ENCODE results near the gene C4orf36. TPM values are rescaled to one million over a fixed set of nuclear protein-coding genes. Genes with fewer than 3 reads are reported as not detected.
A peak's percentile ranks its signal among the peaks of the same experiment; 100 is the strongest.
"Not testable (repeated sequence)": the region's sequence is repeated elsewhere in the genome, so short reads cannot be mapped to it uniquely, and the experiment has no call there.

C4orf36 gene
- total RNA-seq, 2 experiments from 2014 or later: 0.61 TPM; not detected in 1

DNA sequence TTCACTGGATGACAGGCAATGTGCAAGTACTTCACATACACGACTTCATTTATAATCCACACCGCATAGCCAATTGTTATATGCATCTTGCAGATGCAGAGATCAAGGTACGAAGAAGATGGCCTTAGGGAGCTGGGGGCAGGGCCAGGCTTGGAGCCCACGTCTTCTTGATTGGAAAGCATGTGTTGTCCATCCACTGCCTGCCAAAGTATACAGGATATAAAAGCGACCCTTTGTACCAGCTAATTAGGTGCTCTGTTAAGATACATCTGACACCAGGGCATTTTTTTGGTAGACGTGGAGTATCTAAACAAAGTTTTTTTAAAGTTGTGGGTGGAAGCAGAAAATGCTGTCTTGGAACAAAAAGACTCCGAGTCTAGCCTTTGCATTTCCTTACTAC, 1.4 kb downstream of the C4orf36 start:
- ChIA-PET POLR2A (no interaction called here), CTCF (interaction anchor here (0.6 to 1.4 kb wide), 3 partner anchors 391 to 396 kb away, joined by 3 to 5 read pairs (median 3); no protein-coding TSS in a partner anchor)
- intact Hi-C loops (cut with micrococcal nuclease): loop anchor here (5.0 kb wide), 1 partner anchor 293 kb away; no protein-coding TSS in a partner anchor
- Mint-ChIP-seq H3K27me3 (peaks cover 20% of the 10 kb centered on the region), H3K4me3 (peak overlapping the region; percentile 73), H3K4me1 (ENCODE audit: low read depth) (no peaks in the 10 kb centered on the region), H3K27ac (no peak overlapping the region), H3K36me3 (no peaks in the 10 kb centered on the region), H3K9me3 (no peaks in the 10 kb centered on the region)
- no peak for DNase-seq

DNA sequence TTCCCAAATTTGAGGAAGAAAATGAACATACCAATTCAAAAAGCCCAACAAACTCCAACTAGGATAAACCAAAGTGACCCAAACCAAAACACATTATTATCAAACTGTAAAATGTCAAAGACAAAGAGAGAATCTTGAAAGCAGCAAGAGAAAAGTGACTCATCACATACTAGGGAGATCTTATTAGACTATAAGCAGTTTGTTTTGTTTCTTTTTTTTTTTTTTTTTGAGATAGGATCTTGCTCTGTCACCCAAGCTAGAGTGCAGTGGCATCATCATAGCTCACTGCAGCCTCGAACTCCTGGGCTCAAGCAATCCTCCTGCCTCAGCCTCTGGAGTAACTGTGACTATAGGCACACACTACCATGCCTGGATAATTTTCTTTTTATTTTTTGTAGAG, 12.6 kb downstream of the C4orf36 start:
- intact Hi-C loops (cut with micrococcal nuclease): no loop called here
- no peak overlapping the region for H3K4me3 Mint-ChIP-seq
- H3K27ac Mint-ChIP-seq: no peak overlapping the region
- peaks cover 5% of the 10 kb centered on the region for H3K36me3 Mint-ChIP-seq
- H3K27me3 Mint-ChIP-seq: no peaks in the 10 kb centered on the region
- CTCF ChIA-PET: interaction anchor here (1.2 to 1.4 kb wide), 2 partner anchors 9 to 13 kb away, joined by 3 read pairs; no protein-coding TSS in a partner anchor
- H3K4me1 Mint-ChIP-seq (ENCODE audit: low read depth): no peaks in the 10 kb centered on the region
- peaks cover 17% of the 10 kb centered on the region for H3K9me3 Mint-ChIP-seq
- DNase-seq: no peak
- POLR2A ChIA-PET: no interaction called here

DNA sequence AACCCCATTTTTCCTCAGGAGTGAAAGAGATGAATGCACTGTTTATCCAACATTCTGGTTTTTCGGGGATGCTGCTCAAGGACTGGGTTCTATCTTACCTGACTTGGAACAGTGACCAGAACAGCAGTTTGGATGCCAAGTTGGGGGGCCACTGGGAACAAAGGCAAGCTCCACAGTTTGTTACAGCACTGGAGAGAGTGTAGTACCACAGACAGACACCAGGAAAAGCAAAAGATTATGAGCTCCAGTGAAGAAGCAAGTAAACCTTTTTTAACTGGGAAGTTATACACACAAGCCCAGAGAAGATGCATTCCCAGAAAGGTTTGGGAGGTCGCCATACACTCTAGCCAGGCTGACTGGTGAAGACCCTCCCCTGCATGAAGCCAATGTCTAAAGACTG, 13.6 kb downstream of the C4orf36 start:
- DNase-seq: no peak
- H3K9me3 Mint-ChIP-seq: peaks cover 17% of the 10 kb centered on the region
- CTCF ChIA-PET: interaction anchor here (0.9 to 1.4 kb wide), 3 partner anchors 10 to 379 kb away, joined by 3 to 5 read pairs (median 3); no protein-coding TSS in a partner anchor
- H3K36me3 Mint-ChIP-seq: peaks cover 5% of the 10 kb centered on the region
- intact Hi-C loops (cut with micrococcal nuclease): no loop called here
- H3K27ac Mint-ChIP-seq: no peak overlapping the region
- no peak overlapping the region for H3K4me3 Mint-ChIP-seq
- no peaks in the 10 kb centered on the region for H3K4me1 Mint-ChIP-seq (ENCODE audit: low read depth)
- POLR2A ChIA-PET: no interaction called here
- no peaks in the 10 kb centered on the region for H3K27me3 Mint-ChIP-seq

DNA sequence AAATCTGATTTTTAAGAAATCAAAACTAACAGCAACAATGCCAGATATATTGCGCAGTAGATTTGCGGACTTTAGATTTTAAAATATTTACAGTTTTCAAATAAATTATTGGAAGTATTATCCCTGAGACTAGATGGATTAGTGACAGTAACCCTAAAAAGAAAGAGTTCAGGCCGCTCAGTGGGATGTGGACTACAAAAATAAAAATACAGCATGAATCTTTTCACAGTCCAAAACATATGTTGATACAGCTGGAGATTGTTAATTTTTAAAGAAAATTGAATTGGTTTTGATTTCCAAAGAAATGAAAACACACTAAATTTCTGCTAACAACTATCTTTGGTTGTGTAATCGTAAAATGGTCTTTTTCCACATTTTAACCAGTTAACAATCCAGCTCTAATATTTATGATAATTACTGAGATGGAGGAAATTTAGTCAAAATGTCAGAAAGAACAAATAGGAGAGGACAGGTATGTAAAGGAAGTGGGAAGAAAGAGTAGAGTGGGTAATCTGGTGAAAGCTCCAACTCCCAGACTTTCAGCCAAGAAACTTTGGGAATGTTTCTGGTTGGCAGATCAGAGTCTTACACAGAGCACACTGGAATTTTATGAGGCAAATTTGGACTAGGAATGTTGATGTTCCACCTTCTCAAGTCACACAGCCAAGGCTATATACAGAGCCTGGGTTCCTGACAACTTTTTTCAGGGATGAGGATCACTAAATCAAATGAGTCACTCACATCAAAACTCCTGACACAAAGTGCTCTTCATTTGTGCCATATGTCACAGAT, 15.1 kb downstream of the C4orf36 start:
- Mint-ChIP-seq H3K36me3 (peaks cover 5% of the 10 kb centered on the region), H3K9me3 (peaks cover 17% of the 10 kb centered on the region), H3K27ac (no peak overlapping the region), H3K4me3 (no peak overlapping the region), H3K27me3 (no peaks in the 10 kb centered on the region), H3K4me1 (ENCODE audit: low read depth) (no peaks in the 10 kb centered on the region)
- ChIA-PET POLR2A (interaction anchor here (0.5 kb wide), 1 partner anchor 47 kb away, joined by 3 read pairs; no protein-coding TSS in a partner anchor), CTCF (no interaction called here)
- no peak for DNase-seq
- intact Hi-C loops (cut with micrococcal nuclease): no loop called here

DNA sequence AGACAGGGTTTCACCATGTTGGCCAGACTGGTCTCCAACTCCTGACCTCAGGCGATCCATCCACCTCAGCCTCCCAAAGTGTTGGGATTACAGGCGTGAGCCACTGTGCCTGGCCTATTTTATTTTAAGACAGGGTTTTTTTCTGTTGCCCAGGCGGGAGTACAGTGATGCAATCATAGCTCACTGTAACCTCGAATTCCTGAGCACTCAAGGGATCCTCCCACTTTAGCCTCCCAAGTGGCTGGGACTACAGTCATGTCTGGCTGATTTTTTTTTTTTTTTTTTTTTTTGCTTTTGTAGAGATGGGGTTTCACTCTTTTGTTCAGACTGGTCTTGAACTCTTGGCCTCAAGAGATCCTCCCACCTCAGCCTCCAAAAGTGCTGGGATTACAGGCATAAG, 16.8 kb downstream of the C4orf36 start:
- H3K27ac Mint-ChIP-seq; DNase-seq; H3K4me1 Mint-ChIP-seq (ENCODE audit: low read depth); H3K4me3 Mint-ChIP-seq; CTCF ChIA-PET; intact Hi-C loops (cut with micrococcal nuclease); H3K27me3 Mint-ChIP-seq; POLR2A ChIA-PET; H3K36me3 Mint-ChIP-seq: not testable (repeated sequence)
- peaks cover 17% of the 10 kb centered on the region for H3K9me3 Mint-ChIP-seq

DNA sequence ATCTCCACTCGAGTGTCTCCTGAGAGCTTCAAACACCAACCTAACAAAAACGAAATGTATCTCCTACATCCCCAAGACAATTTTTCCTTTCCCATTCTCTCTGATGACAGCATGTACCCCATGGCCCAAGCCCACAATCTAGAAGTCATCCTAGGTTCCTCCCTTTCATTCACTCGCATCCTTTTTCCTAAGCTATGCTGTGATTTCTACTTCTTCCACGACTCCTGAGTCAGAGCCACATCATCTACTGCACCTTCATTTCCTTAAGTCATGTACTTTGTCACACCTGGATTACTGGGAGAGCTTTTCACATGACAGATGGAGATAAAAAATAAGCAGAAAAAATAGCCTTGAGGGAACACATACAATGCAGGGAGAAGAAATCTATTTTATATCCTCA, 20.1 kb downstream of the C4orf36 start:
- intact Hi-C loops (cut with micrococcal nuclease): no loop called here
- CTCF ChIA-PET: no interaction called here
- DNase-seq: no peak
- POLR2A ChIA-PET: no interaction called here
- Mint-ChIP-seq H3K9me3 (peaks cover 4% of the 10 kb centered on the region), H3K36me3 (no peaks in the 10 kb centered on the region), H3K4me1 (ENCODE audit: low read depth) (no peaks in the 10 kb centered on the region), H3K4me3 (no peak overlapping the region), H3K27ac (no peak overlapping the region), H3K27me3 (no peaks in the 10 kb centered on the region)

DNA sequence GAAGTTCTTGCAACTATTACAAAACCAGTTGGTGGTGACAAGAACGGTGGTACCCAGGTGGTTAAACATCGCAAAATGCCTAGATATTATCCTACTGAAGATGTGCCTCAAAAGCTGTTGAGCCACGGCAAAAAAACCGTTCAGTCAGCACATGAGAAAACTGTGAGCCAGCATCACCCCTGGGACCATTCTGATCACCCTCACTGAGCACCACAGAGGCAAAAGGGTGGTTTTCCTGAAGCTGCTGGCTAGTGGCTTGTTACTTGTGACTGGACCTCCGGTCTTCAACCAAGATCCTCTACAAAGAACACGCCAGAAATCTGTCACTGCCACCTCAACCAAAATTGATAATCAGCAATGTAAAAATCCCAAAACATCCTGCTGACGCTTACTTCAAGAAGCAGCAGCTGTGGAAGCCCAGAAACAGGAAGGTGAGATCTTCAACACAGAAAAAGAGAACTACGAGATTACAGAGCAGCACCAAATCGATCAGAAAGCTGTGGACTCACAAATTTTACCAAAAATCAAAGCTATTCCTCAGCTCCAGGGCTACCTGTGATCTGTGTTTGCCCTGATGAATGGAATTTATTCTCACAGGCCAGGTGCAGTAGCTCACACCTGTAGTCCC, 21.7 kb downstream of the C4orf36 start:
- Mint-ChIP-seq H3K27ac (no peak overlapping the region), H3K4me1 (ENCODE audit: low read depth) (no peaks in the 10 kb centered on the region), H3K9me3 (peaks cover 4% of the 10 kb centered on the region), H3K36me3 (no peaks in the 10 kb centered on the region), H3K27me3 (no peaks in the 10 kb centered on the region), H3K4me3 (no peak overlapping the region)
- ChIA-PET POLR2A (no interaction called here), CTCF (no interaction called here)
- no peak for DNase-seq
- intact Hi-C loops (cut with micrococcal nuclease): no loop called here

DNA sequence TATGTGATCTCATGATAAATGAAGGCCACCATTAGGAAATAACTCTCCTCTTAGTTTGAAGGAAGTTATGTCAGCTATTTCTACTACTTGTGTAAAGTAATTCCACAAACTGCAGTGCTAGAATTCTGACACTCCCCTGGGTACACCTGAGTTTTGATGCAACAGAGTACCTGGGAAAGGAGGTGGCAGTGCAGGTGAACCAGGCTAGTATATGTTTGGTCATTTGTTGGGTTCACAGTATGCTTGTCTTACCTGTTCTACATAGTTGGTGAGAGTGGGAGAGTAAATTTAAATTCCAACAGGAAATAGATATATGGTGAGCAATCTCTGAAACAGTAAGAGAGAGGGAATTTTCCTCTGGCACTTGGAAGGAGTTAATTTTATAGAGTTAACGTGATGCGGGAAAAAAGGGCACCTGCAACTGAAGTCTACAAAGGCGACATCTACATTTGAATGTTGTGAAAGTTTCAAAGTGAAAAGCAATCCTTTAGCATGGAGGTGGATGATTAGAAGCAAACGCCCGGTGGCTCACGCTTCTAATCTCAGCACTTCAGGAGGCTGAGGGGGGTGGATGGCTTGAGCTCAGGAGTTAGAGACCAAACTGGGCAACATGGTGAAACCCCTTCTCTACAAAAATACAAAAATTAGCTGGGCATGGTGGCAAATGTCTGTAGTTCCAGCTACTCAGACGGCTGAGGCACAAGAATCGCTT, 34.7 kb downstream of the C4orf36 start:
- CTCF ChIA-PET: no interaction called here
- intact Hi-C loops (cut with micrococcal nuclease): no loop called here
- H3K27ac Mint-ChIP-seq: no peak overlapping the region
- no peaks in the 10 kb centered on the region for H3K36me3 Mint-ChIP-seq
- H3K9me3 Mint-ChIP-seq: no peaks in the 10 kb centered on the region
- H3K27me3 Mint-ChIP-seq: no peaks in the 10 kb centered on the region
- no peaks in the 10 kb centered on the region for H3K4me1 Mint-ChIP-seq (ENCODE audit: low read depth)
- POLR2A ChIA-PET: no interaction called here
- DNase-seq: no peak
- H3K4me3 Mint-ChIP-seq: no peak overlapping the region

DNA sequence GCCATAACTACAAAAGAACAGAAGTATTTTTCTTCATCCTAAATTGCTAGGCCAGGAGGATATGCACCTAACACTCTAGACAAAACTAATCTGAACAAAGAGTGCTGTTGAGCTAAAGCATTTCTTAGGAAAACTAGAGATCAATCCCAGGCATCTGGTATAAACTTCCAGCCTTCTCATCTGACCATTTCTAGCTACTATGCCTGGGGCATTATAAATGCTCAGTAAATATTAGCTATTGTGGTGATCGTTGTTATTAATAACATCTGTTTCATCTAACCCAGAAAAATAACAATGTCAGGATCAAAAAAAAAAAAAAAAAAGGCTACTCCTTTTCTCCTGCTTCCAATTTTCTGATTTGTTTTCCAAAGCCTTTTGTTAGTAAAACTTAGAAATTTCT, 35.3 kb downstream of the C4orf36 start:
- CTCF ChIA-PET: no interaction called here
- DNase-seq: no peak
- intact Hi-C loops (cut with micrococcal nuclease): no loop called here
- Mint-ChIP-seq H3K9me3 (no peaks in the 10 kb centered on the region), H3K4me1 (ENCODE audit: low read depth) (no peaks in the 10 kb centered on the region), H3K27me3 (no peaks in the 10 kb centered on the region), H3K36me3 (no peaks in the 10 kb centered on the region), H3K27ac (no peak overlapping the region), H3K4me3 (no peak overlapping the region)
- POLR2A ChIA-PET: no interaction called here

DNA sequence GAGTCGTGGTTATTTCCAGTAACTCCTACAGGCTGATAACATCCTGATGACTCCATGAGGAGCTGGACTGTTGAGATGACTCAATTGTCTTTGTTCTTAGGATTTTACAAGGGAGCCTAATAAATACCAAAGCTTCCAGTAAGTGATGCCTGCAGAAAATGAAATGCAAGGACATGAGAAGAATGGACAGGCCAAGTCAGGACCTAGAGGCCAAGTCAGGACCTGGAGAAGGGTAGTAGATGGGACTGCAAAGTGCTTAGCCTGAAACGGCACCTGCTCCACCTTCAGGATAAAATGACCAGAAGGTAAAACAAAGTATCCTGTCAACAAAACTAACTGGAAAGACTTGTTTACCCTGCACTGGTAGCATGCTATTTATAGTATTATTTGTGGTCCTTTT, 36.6 kb downstream of the C4orf36 start:
- no peak for DNase-seq
- intact Hi-C loops (cut with micrococcal nuclease): no loop called here
- Mint-ChIP-seq H3K27me3 (no peaks in the 10 kb centered on the region), H3K36me3 (no peaks in the 10 kb centered on the region), H3K4me3 (no peak overlapping the region), H3K4me1 (ENCODE audit: low read depth) (no peaks in the 10 kb centered on the region), H3K9me3 (no peaks in the 10 kb centered on the region), H3K27ac (no peak overlapping the region)
- CTCF ChIA-PET: interaction anchor here (2.1 kb wide), 1 partner anchor 360 kb away, joined by 8 read pairs; no protein-coding TSS in a partner anchor
- POLR2A ChIA-PET: no interaction called here

DNA sequence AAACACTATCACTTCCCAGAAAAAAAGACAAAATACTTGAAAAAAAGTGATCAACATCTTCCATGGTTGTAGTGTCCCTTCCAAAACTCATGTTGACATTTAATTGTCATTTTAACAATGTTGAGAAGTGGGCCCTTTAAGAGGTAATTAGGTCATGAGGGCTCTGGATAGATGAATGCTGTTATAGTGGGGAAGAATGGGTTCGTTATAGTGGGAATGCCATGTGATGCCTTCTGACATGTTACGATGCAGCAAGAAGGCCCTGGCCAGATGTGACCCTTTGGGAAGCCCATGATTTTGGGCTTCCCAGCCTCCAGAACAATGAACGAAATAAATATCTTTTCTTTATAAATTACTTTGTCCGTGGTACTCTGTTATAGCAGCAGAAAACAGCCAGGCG, 39.0 kb downstream of the C4orf36 start:
- H3K27ac Mint-ChIP-seq: no peak overlapping the region
- H3K36me3 Mint-ChIP-seq: no peaks in the 10 kb centered on the region
- ChIA-PET CTCF (no interaction called here), POLR2A (no interaction called here)
- H3K4me3 Mint-ChIP-seq: no peak overlapping the region
- no peaks in the 10 kb centered on the region for H3K9me3 Mint-ChIP-seq
- intact Hi-C loops (cut with micrococcal nuclease): no loop called here
- DNase-seq: no peak
- H3K4me1 Mint-ChIP-seq (ENCODE audit: low read depth): no peaks in the 10 kb centered on the region
- peaks cover 3% of the 10 kb centered on the region for H3K27me3 Mint-ChIP-seq

DNA sequence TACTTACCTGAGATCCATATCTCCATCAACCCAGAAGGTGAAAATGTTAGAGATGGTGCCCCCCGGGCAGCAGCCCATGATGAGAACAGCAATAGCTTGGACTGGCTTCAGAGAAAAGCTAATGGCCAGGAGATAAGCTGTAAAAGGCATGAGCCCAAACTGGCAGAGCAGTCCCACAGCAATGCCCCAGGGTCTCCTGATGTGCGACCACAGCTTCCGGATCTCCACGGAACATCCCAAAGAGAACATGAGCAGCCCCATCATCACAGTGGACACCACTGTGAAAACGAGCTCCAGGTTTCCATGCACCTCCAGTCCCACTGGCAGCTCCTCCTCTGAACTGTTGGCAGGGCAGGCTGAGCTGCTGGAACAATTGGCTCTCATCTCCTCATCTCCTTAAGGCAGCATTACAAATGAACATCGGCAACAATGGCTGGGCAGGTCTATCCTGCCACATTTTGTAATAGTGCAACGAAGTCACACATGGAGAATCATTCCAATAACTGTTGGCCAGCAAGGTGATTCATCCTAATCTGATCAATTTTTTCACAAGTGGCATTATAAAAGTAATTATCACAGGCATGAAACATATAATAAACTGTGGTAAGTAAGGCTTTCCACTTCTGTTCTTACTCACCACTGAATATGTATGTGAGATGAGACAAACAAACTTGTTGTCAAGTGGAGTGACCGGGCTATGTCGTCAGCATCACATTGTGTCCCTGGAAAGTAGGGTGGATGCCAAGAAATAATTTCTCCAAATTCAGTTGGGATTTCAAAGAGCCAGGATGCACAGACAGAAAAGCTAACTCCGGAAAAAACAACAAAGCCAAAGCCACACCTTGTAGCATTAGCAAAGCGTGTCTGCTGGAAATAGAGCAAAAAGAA, 43.2 kb downstream of the C4orf36 start, which contains the start of gene SLC10A6:
Gene SLC10A6, minus strand, starts transcription at position 653 of the 888 bp plus-strand sequence. Its CDS starts 269 bp downstream, at position 384.
- DNase-seq: no peak
- ChIA-PET CTCF (no interaction called here), POLR2A (no interaction called here)
- intact Hi-C loops (cut with micrococcal nuclease): no loop called here
- H3K36me3 Mint-ChIP-seq: no peaks in the 10 kb centered on the region
- H3K4me3 Mint-ChIP-seq: no peak within 1 kb of the TSS
- peaks cover 6% of the 10 kb centered on the region for H3K27me3 Mint-ChIP-seq
- no peak within 1 kb of the TSS for H3K27ac Mint-ChIP-seq
- H3K9me3 Mint-ChIP-seq: no peaks in the 10 kb centered on the region
- no peaks in the 10 kb centered on the region for H3K4me1 Mint-ChIP-seq (ENCODE audit: low read depth)

Data from activated CD4-positive, alpha-beta memory T cell treated with anti-CD3 and anti-CD28 coated beads for 36 hours (primary cell).